HepG2 (cell line): Measurements from ENCODE around the gene MAP3K21. TPM values are rescaled to one million over a fixed set of nuclear protein-coding genes. Genes with fewer than 3 reads are reported as not detected.

Source experiments
- ATAC-seq: fragments of 200-7000 bp; cut with Tn5 transposase; 3 replicates; pipeline ENCODE4 v1.9.1; 2020; ENCODE audit warnings: mild to moderate bottlenecking, moderate library complexity
- BruUV-seq: library from RNA; stranded (reverse); fragments of 400-500 nt; replicated peaks from 2 replicates; lab custom pipeline; 2021; lab: Mats Ljungman, UMichigan
- CTCF ChIA-PET: fragments of 300-600 bp; formaldehyde crosslinking; extraction: SDS; loops from one replicate; lab custom pipeline; 2021; ENCODE audit warnings: low total read pairs, inconsistent platforms, low intra/inter-chr PET ratio; lab: Yijun Ruan, JAX
- POLR2A ChIA-PET: fragments of 350-600 bp; sonication (Branson Sonifier 250); formaldehyde crosslinking; loops from one replicate; lab custom pipeline; 2020; ENCODE audit warnings: antibody characterized with exemption, inconsistent platforms; lab: Yijun Ruan, JAX
- DNase-seq: peaks from one replicate; pipeline ENCODE4 v3.0.0-alpha.2; 2015; ENCODE audit warnings: low spot score
- FAIRE-seq: peaks from 3 replicates; lab custom pipeline; 2011; peaks lifted over from hg19 to GRCh38; lab: Jason Lieb, UNC
- H2AFZ ChIP-seq: one replicate; pipeline ENCODE4 v1.6.1; 2011; ENCODE audit warnings: low read length, inconsistent platforms
- H3K27ac ChIP-seq: fragments of 300-600 bp; 3 replicates; pipeline ENCODE4 v1.8.0; 2011; ENCODE audit warnings: mixed run types, mild to moderate bottlenecking, mixed read lengths, low read length, inconsistent platforms; ENCODE audit not compliant: insufficient read depth; ENCODE audit errors: extremely low read length
- H3K27me3 ChIP-seq, 2 experiments: fragments of 200-600 bp in 1 of 2; 2 replicates in 1 of 2; 3 replicates in 1 of 2; pipeline versions ENCODE4 v1.6.0 to v1.8.0; 2011; ENCODE audit warnings: low read length in 2 of 2, mild to moderate bottlenecking in 2 of 2, moderate library complexity in 2 of 2, inconsistent platforms in 1 of 2; ENCODE audit not compliant: insufficient read depth in 2 of 2, control insufficient read depth in 1 of 2
- H3K36me3 ChIP-seq, 2 experiments: fragments of 200-600 bp in 1 of 2; replicated peaks in 1 of 2; 2 replicates in 1 of 2; 3 replicates in 1 of 2; pipeline versions ENCODE4 v1.5.1 to v1.8.0; 2011; ENCODE audit warnings: low read length in 2 of 2, inconsistent platforms in 1 of 2; ENCODE audit not compliant: insufficient read depth in 2 of 2, control insufficient read depth in 1 of 2
- H3K4me1 ChIP-seq: 2 replicates; pipeline ENCODE4 v1.5.1; 2012; ENCODE audit warnings: low read length, inconsistent platforms; ENCODE audit not compliant: insufficient read depth
- H3K4me2 ChIP-seq: 2 replicates; pipeline ENCODE4 v1.6.0; 2011; ENCODE audit warnings: low read depth, low read length, inconsistent platforms
- H3K4me3 ChIP-seq, 3 experiments: fragments of 200-600 bp in 1 of 3; sonication (generic), shearing (Covaris generic) in 1 of 3; replicated peaks in 1 of 3; 2 replicates each; pipeline ENCODE4 v1.5.1; 2011 to 2016; ENCODE audit warnings: low read length in 3 of 3, inconsistent platforms in 2 of 3, low read depth in 2 of 3, mild to moderate bottlenecking in 2 of 3, control low read depth in 1 of 3, mixed read lengths in 1 of 3; ENCODE audit not compliant: insufficient read depth in 1 of 3
- H3K79me2 ChIP-seq: one replicate; pipeline ENCODE4 v1.6.1; 2011; ENCODE audit warnings: low read length, inconsistent platforms; ENCODE audit not compliant: insufficient read depth
- H3K9ac ChIP-seq: 2 replicates; pipeline ENCODE4 v1.6.0; 2011; ENCODE audit warnings: mild to moderate bottlenecking, low read depth, low read length, inconsistent platforms; ENCODE audit not compliant: insufficient read depth
- H3K9me3 ChIP-seq: 2 replicates; pipeline ENCODE4 v1.5.1; 2012; ENCODE audit warnings: mild to moderate bottlenecking, low read length
- H4K20me1 ChIP-seq: 2 replicates; pipeline ENCODE4 v1.6.0; 2011; ENCODE audit warnings: inconsistent platforms, mild to moderate bottlenecking, low read length, moderate library complexity; ENCODE audit not compliant: insufficient read depth
- ARNT2 ChIP-seq: sonication (generic); formaldehyde crosslinking; IDR thresholded peaks from 2 replicates; pipeline ENCODE4 v1.8.0; 2022; ENCODE audit warnings: mild to moderate bottlenecking, low read depth, missing genetic modification reagents, moderate library complexity
- CC2D1A ChIP-seq: sonication (generic); formaldehyde crosslinking; IDR thresholded peaks from 2 replicates; pipeline ENCODE4 v1.8.1; 2023; ENCODE audit warnings: mild to moderate bottlenecking, missing genetic modification reagents
- HMG20B ChIP-seq: conservative IDR thresholded peaks from 2 replicates; pipeline ENCODE4 v1.6.1; 2016; ENCODE audit warnings: missing genetic modification reagents, missing compliant biosample characterization
- NCOA1 ChIP-seq: sonication (generic); formaldehyde crosslinking; IDR thresholded peaks from 2 replicates; pipeline ENCODE4 v1.9.0; 2021; ENCODE audit warnings: missing genetic modification reagents
- SAP130 ChIP-seq: IDR thresholded peaks from 2 replicates; pipeline ENCODE4 v1.6.1; 2016; ENCODE audit warnings: low read depth
- SOX13 ChIP-seq, 3 experiments: fragments of 450-650 bp in 1 of 3; sonication (generic) in 1 of 3; formaldehyde crosslinking in 1 of 3; IDR thresholded peaks in 2 of 3; conservative IDR thresholded peaks in 1 of 3; 2 replicates each; pipeline versions ENCODE4 v1.5.0 to v1.6.1; 2016 to 2020; ENCODE audit warnings: antibody characterized with exemption in 1 of 3, mild to moderate bottlenecking in 1 of 3, missing compliant biosample characterization in 1 of 3, missing genetic modification reagents in 1 of 3, moderate library complexity in 1 of 3
- SRSF1 ChIP-seq: fragments of 200-400 bp; formaldehyde crosslinking; optimal IDR thresholded peaks from 2 replicates; pipeline ENCODE3; 2017; ENCODE audit warnings: mild to moderate bottlenecking, low read depth, low read length, moderate library complexity
- ZNF382 ChIP-seq: sonication (generic); formaldehyde crosslinking; IDR thresholded peaks from 2 replicates; pipeline ENCODE4 v1.5.0; 2020; ENCODE audit warnings: missing genetic modification reagents, mild to moderate bottlenecking, borderline replicate concordance
- WGBS: methylation state at CpG from one replicate; pipeline ENCODE4 v1.1.6; 2017; ENCODE audit warnings: low lambda C conversion rate; 5-methylcytosine and 5-hydroxymethylcytosine counted together
- in situ Hi-C: cut with HindIII; loops from 2 replicates; pipeline ENCODE4 v1.10.0; 2017; ENCODE audit warnings: low pct_unique_long_range_greater_than_20kb; ENCODE audit not compliant: extremely low pct_ligation_motif_present
- intact Hi-C: fragments of 100-400 bp; cut with micrococcal nuclease; formaldehyde crosslinking; loops from one replicate; pipeline ENCODE4 v1.10.0; 2022; ENCODE audit not compliant: unreplicated experiment
- polyA plus RNA-seq, 8 experiments: library from polyadenylated mRNA; depleted of rRNA in 3 of 8; stranded (reverse) in 7 of 8; unstranded in 1 of 8; fragments of >200 nt; fragmentation: Illumina TruSeq in 4 of 8; extraction: Trizol in 4 of 8; gene quantifications; 2 replicates each; pipeline versions ENCODE4 v1.2.1 to v1.2.3, GENCODE V29; 2011 to 2016; ENCODE audit warnings: low read depth in 4 of 8, missing spikeins in 1 of 8, mixed read lengths in 1 of 8; ENCODE audit not compliant: insufficient read depth in 1 of 8
- total RNA-seq, 5 experiments: library from RNA; depleted of rRNA; stranded (reverse); fragments of >200 nt; fragmentation: Illumina TruSeq; extraction: Trizol; gene quantifications; 2 replicates each; pipeline ENCODE4 v1.2.3, GENCODE V29; 2016; ENCODE audit warnings: low read depth in 1 of 5
- TF ChIP-seq, protein P1 (sequence below), 2 experiments: sonication (generic) in 1 of 2; formaldehyde crosslinking in 1 of 2; IDR thresholded peaks; 2 replicates each; pipeline versions ENCODE4 v1.4.0 to v1.6.1; 2018 to 2020; ENCODE audit warnings: missing genetic modification reagents in 2 of 2, borderline replicate concordance in 1 of 2, low read depth in 1 of 2, mild to moderate bottlenecking in 1 of 2, missing biosample characterization in 1 of 2
- TF ChIP-seq, protein P2 (sequence below): sonication (generic); formaldehyde crosslinking; conservative IDR thresholded peaks from 2 replicates; pipeline ENCODE4 v1.4.0; 2020; ENCODE audit warnings: missing genetic modification reagents
- TF ChIP-seq, protein P3 (sequence below): IDR thresholded peaks from 2 replicates; pipeline ENCODE4 v1.6.1; 2016; ENCODE audit warnings: missing compliant biosample characterization, missing genetic modification reagents, borderline replicate concordance
- TF ChIP-seq, protein P4 (sequence below): sonication (generic); formaldehyde crosslinking; IDR thresholded peaks from 2 replicates; pipeline ENCODE4 v1.4.0; 2020; ENCODE audit warnings: low read depth, mild to moderate bottlenecking, missing genetic modification reagents

MAP3K21 gene
- total and polyA plus RNA-seq, 2 of the 13 experiments (the other 11 are each of a cell fraction or from before 2014, with no cell fraction given) = not detected

DNA sequence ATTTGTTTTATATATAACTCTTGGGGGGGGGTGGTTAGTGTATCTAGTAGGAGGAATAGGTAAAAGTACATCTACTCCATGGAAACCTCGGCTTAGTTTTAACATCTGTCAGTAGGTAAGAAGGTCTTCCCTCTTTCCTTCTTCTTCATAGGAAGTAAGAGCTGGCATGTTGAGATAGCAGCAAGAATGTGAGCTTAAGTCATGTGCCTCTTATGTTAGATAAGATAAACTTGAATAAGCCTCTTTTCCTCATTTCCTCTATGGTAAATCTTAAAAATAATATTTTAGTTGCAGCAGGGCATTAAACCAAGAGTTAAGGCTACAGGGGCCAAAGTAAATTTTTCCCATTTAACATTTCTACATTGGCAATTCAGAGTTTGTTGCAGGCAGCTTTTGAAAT is 100.4 kb downstream of the MAP3K21 start:
- ChIA-PET CTCF (no interaction called here), POLR2A (no interaction called here)
- in situ Hi-C loops = loop anchor here (25.0 kb wide), 1 partner anchor 359 kb away; no protein-coding TSS in a partner anchor
- 0% methylated on average over 1 of the region's 1 CpG for whole genome bisulfite sequencing
- Histone ChIP-seq H3K9me3 (no peaks in the 10 kb centered on the region), H2AFZ (no peak overlapping the region), H3K4me2 (no peak overlapping the region), H4K20me1 (no peaks in the 10 kb centered on the region), H3K4me3 (no peak overlapping the region), H3K4me1 (no peaks in the 10 kb centered on the region), H3K9ac (no peak overlapping the region), H3K36me3 (no peaks in the 10 kb centered on the region), H3K27me3 (no peaks in the 10 kb centered on the region), H3K79me2 (no peaks in the 10 kb centered on the region), H3K27ac (no peak overlapping the region)
- intact Hi-C loops = no loop called here
- no peak for ATAC-seq
- no peak for FAIRE-seq
- DNase-seq = no peak
- BruUV-seq = no TSS peak
- TF ChIP-seq, protein P1, sequence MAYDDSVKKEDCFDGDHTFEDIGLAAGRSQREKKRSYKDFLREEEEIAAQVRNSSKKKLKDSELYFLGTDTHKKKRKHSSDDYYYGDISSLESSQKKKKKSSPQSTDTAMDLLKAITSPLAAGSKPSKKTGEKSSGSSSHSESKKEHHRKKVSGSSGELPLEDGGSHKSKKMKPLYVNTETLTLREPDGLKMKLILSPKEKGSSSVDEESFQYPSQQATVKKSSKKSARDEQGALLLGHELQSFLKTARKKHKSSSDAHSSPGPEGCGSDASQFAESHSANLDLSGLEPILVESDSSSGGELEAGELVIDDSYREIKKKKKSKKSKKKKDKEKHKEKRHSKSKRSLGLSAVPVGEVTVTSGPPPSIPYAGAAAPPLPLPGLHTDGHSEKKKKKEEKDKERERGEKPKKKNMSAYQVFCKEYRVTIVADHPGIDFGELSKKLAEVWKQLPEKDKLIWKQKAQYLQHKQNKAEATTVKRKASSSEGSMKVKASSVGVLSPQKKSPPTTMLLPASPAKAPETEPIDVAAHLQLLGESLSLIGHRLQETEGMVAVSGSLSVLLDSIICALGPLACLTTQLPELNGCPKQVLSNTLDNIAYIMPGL (CRISPR knock-in tag; IDR thresholded peaks at IDR 0.05; ENCODE audit: borderline replicate concordance in 1 of 2, low read depth in 1 of 2) = no peak
- no peak for TF ChIP-seq SRSF1
- TF ChIP-seq ZNF382 = no peak
- TF ChIP-seq, protein P2, sequence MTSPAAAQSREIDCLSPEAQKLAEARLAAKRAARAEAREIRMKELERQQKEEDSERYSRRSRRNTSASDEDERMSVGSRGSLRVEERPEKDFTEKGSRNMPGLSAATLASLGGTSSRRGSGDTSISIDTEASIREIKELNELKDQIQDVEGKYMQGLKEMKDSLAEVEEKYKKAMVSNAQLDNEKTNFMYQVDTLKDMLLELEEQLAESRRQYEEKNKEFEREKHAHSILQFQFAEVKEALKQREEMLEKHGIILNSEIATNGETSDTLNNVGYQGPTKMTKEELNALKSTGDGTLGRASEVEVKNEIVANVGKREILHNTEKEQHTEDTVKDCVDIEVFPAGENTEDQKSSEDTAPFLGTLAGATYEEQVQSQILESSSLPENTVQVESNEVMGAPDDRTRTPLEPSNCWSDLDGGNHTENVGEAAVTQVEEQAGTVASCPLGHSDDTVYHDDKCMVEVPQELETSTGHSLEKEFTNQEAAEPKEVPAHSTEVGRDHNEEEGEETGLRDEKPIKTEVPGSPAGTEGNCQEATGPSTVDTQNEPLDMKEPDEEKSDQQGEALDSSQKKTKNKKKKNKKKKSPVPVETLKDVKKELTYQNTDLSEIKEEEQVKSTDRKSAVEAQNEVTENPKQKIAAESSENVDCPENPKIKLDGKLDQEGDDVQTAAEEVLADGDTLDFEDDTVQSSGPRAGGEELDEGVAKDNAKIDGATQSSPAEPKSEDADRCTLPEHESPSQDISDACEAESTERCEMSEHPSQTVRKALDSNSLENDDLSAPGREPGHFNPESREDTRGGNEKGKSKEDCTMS = no peak
- TF ChIP-seq HMG20B (CRISPR knock-in tag) = no peak
- TF ChIP-seq, protein P3, sequence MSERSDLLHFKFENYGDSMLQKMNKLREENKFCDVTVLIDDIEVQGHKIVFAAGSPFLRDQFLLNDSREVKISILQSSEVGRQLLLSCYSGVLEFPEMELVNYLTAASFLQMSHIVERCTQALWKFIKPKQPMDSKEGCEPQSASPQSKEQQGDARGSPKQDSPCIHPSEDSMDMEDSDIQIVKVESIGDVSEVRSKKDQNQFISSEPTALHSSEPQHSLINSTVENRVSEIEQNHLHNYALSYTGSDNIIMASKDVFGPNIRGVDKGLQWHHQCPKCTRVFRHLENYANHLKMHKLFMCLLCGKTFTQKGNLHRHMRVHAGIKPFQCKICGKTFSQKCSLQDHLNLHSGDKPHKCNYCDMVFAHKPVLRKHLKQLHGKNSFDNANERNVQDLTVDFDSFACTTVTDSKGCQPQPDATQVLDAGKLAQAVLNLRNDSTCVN (CRISPR knock-in tag) = no peak
- no peak for TF ChIP-seq SOX13 (IDR thresholded peaks at IDR 0.05)
- TF ChIP-seq SOX13 (CRISPR knock-in tag; conservative IDR thresholded peaks at IDR 0.05 in 1 of 2, IDR thresholded peaks at IDR 0.05 in 1 of 2) = no peak
- no peak for TF ChIP-seq CC2D1A (CRISPR knock-in tag)
- TF ChIP-seq, protein P4, sequence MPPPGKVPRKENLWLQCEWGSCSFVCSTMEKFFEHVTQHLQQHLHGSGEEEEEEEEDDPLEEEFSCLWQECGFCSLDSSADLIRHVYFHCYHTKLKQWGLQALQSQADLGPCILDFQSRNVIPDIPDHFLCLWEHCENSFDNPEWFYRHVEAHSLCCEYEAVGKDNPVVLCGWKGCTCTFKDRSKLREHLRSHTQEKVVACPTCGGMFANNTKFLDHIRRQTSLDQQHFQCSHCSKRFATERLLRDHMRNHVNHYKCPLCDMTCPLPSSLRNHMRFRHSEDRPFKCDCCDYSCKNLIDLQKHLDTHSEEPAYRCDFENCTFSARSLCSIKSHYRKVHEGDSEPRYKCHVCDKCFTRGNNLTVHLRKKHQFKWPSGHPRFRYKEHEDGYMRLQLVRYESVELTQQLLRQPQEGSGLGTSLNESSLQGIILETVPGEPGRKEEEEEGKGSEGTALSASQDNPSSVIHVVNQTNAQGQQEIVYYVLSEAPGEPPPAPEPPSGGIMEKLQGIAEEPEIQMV (CRISPR knock-in tag) = no peak
- no peak for TF ChIP-seq SAP130
- TF ChIP-seq ARNT2 (CRISPR knock-in tag) = no peak
- TF ChIP-seq NCOA1 (CRISPR knock-in tag) = no peak
